GM23338 (cell line): ENCODE results near the gene B4GALT6. TPM values are rescaled to one million over a fixed set of nuclear protein-coding genes. Genes with fewer than 3 reads are reported as not detected.

ENCODE experiments used
- ATAC-seq: fragments of 200-7000 bp; cut with Tn5 transposase; 3 replicates; pipeline ENCODE4 v1.9.1; 2020
- DNase-seq: peaks from one replicate; pipeline ENCODE4 v3.0.0-alpha.2; 2015; ENCODE audit warnings: low spot score
- H2AFZ ChIP-seq: fragments of 200-600 bp; sonication (generic); 2 replicates; pipeline ENCODE4 v1.8.0; 2016; ENCODE audit warnings: antibody characterized with exemption, mild to moderate bottlenecking, moderate library complexity
- H3F3A ChIP-seq: fragments of 200-600 bp; sonication (generic); replicated peaks from 2 replicates; pipeline ENCODE4 v1.8.0; 2017; ENCODE audit warnings: antibody characterized with exemption, mixed run types, low read depth
- H3K27ac ChIP-seq: fragments of 200-600 bp; sonication (generic); 2 replicates; pipeline ENCODE4 v1.6.1; 2016; ENCODE audit warnings: low read depth
- H3K27me3 ChIP-seq: fragments of 200-600 bp; sonication (generic); 2 replicates; pipeline ENCODE4 v1.8.0; 2016; ENCODE audit warnings: mild to moderate bottlenecking, mixed run types, moderate library complexity; ENCODE audit not compliant: insufficient read depth
- H3K36me3 ChIP-seq: fragments of 200-600 bp; sonication (generic); 2 replicates; pipeline ENCODE4 v1.8.0; 2016; ENCODE audit warnings: mild to moderate bottlenecking; ENCODE audit not compliant: insufficient read depth
- H3K4me1 ChIP-seq: fragments of 200-600 bp; sonication (generic); 2 replicates; pipeline ENCODE4 v1.8.0; 2016; ENCODE audit warnings: mild to moderate bottlenecking, moderate library complexity; ENCODE audit not compliant: insufficient read depth
- H3K4me2 ChIP-seq: fragments of 200-600 bp; sonication (generic); 2 replicates; pipeline ENCODE4 v1.7.1; 2017; ENCODE audit warnings: mixed run types
- H3K4me3 ChIP-seq: fragments of 200-600 bp; sonication (generic); 2 replicates; pipeline ENCODE4 v1.6.1; 2016; ENCODE audit warnings: mixed run types
- H3K79me2 ChIP-seq: fragments of 200-600 bp; sonication (generic); replicated peaks from 2 replicates; pipeline ENCODE4 v1.8.0; 2017; ENCODE audit warnings: mild to moderate bottlenecking; ENCODE audit not compliant: insufficient read depth
- H3K9me2 ChIP-seq: fragments of 200-600 bp; sonication (generic); 2 replicates; pipeline ENCODE4 v1.8.0; 2017; ENCODE audit not compliant: insufficient read depth
- H4K20me1 ChIP-seq: fragments of 200-600 bp; sonication (generic); replicated peaks from 2 replicates; pipeline ENCODE4 v1.8.0; 2017; ENCODE audit warnings: mild to moderate bottlenecking; ENCODE audit not compliant: insufficient read depth
- H3K27ac Mint-ChIP-seq: 2 replicates; pipeline ENCODE4 v1.8.0; 2020; ENCODE audit warnings: inconsistent platforms, mild to moderate bottlenecking, moderate library complexity, mixed read lengths
- H3K27me3 Mint-ChIP-seq: 3 replicates; pipeline ENCODE4 v1.8.0; 2022; ENCODE audit warnings: low read depth, mild to moderate bottlenecking, moderate library complexity, mixed read lengths, inconsistent platforms; ENCODE audit not compliant: insufficient read depth, poor library complexity
- H3K36me3 Mint-ChIP-seq: 3 replicates; pipeline ENCODE4 v1.8.0; 2021; ENCODE audit warnings: low read depth, mild to moderate bottlenecking, inconsistent platforms, moderate library complexity, mixed read lengths
- H3K4me1 Mint-ChIP-seq: 3 replicates; pipeline ENCODE4 v1.8.0; 2020; ENCODE audit warnings: mild to moderate bottlenecking, inconsistent platforms, mixed read lengths
- H3K4me3 Mint-ChIP-seq: 3 replicates; pipeline ENCODE4 v1.8.0; 2021; ENCODE audit warnings: moderate library complexity, mild to moderate bottlenecking, inconsistent platforms, mixed read lengths
- H3K9me3 Mint-ChIP-seq: 3 replicates; pipeline ENCODE4 v1.8.0; 2020; ENCODE audit warnings: moderate library complexity, mild to moderate bottlenecking, inconsistent platforms, mixed read lengths
- CREB1 ChIP-seq: fragments of 250-450 bp; sonication (Bioruptor Pico); IDR thresholded peaks from 2 replicates; pipeline ENCODE4 v1.5.0; 2020; ENCODE audit warnings: low read depth, mild to moderate bottlenecking, moderate library complexity
- CTCF ChIP-seq, 2 experiments: fragments of 200-600 bp in 1 of 2; sonication (generic) in 1 of 2; conservative IDR thresholded peaks; 2 replicates each; pipeline versions ENCODE4 v1.5.1 to v1.6.1; 2016 to 2017; ENCODE audit warnings: antibody characterized with exemption in 2 of 2, low read depth in 2 of 2, mild to moderate bottlenecking in 2 of 2, moderate library complexity in 1 of 2
- ETS1 ChIP-seq: IDR thresholded peaks from 2 replicates; pipeline ENCODE4 v1.6.1; 2016; ENCODE audit warnings: antibody characterized with exemption
- EZH2 ChIP-seq: fragments of 200-600 bp; sonication (generic); IDR thresholded peaks from one replicate; pipeline ENCODE4 v1.8.0; 2017; ENCODE audit warnings: antibody characterized with exemption, mild to moderate bottlenecking, low read depth; ENCODE audit not compliant: unreplicated experiment
- EZH2phosphoT487 ChIP-seq: fragments of 200-600 bp; sonication (generic); IDR thresholded peaks from one replicate; pipeline ENCODE4 v1.8.1; 2018; ENCODE audit warnings: antibody characterized with exemption; ENCODE audit not compliant: unreplicated experiment
- JUNB ChIP-seq: IDR thresholded peaks from one replicate; pipeline ENCODE4 v1.6.1; 2016; ENCODE audit warnings: antibody characterized with exemption; ENCODE audit not compliant: unreplicated experiment
- NANOG ChIP-seq: IDR thresholded peaks from 2 replicates; pipeline ENCODE4 v1.6.1; 2016; ENCODE audit warnings: antibody characterized with exemption, borderline replicate concordance
- POLR2AphosphoS5 ChIP-seq: IDR thresholded peaks from 2 replicates; pipeline ENCODE4 v1.6.1; 2016; ENCODE audit warnings: antibody characterized with exemption, low read depth
- REST ChIP-seq: IDR thresholded peaks from one replicate; pipeline ENCODE4 v1.6.1; 2018; ENCODE audit warnings: antibody characterized with exemption; ENCODE audit not compliant: unreplicated experiment
- STAT1 ChIP-seq: IDR thresholded peaks from one replicate; pipeline ENCODE4 v1.6.1; 2016; ENCODE audit warnings: antibody characterized with exemption; ENCODE audit not compliant: unreplicated experiment
- ZNF114 ChIP-seq: fragments of 250-450 bp; sonication (Bioruptor Pico); IDR thresholded peaks from 2 replicates; pipeline ENCODE4 v1.5.0; 2020; ENCODE audit warnings: mild to moderate bottlenecking, moderate library complexity
- ZNF331 ChIP-seq: fragments of 250-450 bp; sonication (Bioruptor Pico); IDR thresholded peaks from 2 replicates; pipeline ENCODE4 v1.5.0; 2020; ENCODE audit warnings: low read depth, mild to moderate bottlenecking, moderate library complexity
- ZNF462 ChIP-seq: fragments of 250-450 bp; sonication (Bioruptor Pico); IDR thresholded peaks from 2 replicates; pipeline ENCODE4 v1.5.0; 2020; ENCODE audit warnings: mild to moderate bottlenecking, moderate library complexity
- polyA plus RNA-seq: library from polyadenylated mRNA; unstranded; fragments of >200 nt; fragmentation: Nextera tagmentation; extraction: Ambion mirVana; gene quantifications from 2 replicates; pipeline ENCODE4 v1.2.1, GENCODE V29; 2016
- total RNA-seq: library from RNA; depleted of rRNA; stranded (reverse); fragments of >200 nt; shearing (Covaris generic); gene quantifications from 2 replicates; pipeline ENCODE4 v1.2.3, GENCODE V29; 2014

The B4GALT6 gene
- total and polyA plus RNA-seq, 2 experiments from 2014 or later: 14.8 to 33.8 TPM

GRCh38 chr18:31686572-31686971, 2.2 kb upstream of the B4GALT6 start:
- H3K27me3 Mint-ChIP-seq: peaks cover 9% of the 10 kb centered on the region
- Histone ChIP-seq H3K9me2 (no peaks in the 10 kb centered on the region), H3F3A (no peaks in the 10 kb centered on the region; the same call in 1 of the 2 replicates), H3K36me3 (no peaks in the 10 kb centered on the region), H3K4me1 (peaks cover 34% of the 10 kb centered on the region), H3K27me3 (no peaks in the 10 kb centered on the region), H3K4me3 (peak overlapping the region; percentile 73), H3K27ac (no peak overlapping the region), H3K79me2 (peaks cover 26% of the 10 kb centered on the region), H2AFZ (no peak overlapping the region), H3K4me2 (peak overlapping the region; percentile 84), H4K20me1 (0 out of 2 replicates have a peak, but pooled peaks cover 5% of the 10 kb centered on the region)
- H3K4me1 Mint-ChIP-seq: peaks cover 30% of the 10 kb centered on the region
- H3K4me3 Mint-ChIP-seq: peak overlapping the region; percentile 84
- no peak for ATAC-seq
- H3K27ac Mint-ChIP-seq: no peak overlapping the region
- no peaks in the 10 kb centered on the region; the same call in 2 of the 3 replicates for H3K36me3 Mint-ChIP-seq
- TF ChIP-seq ETS1: no peak
- no peak for TF ChIP-seq NANOG
- no peak for TF ChIP-seq EZH2
- no peak for TF ChIP-seq ZNF462 (CRISPR knock-in tag)
- TF ChIP-seq JUNB: no peak
- no peak for TF ChIP-seq STAT1
- no peak for TF ChIP-seq EZH2phosphoT487
- no peak for TF ChIP-seq CTCF (conservative IDR thresholded peaks at IDR 0.05; ENCODE audit: low read depth in 2 of 2)
- TF ChIP-seq ZNF114 (CRISPR knock-in tag): no peak
- TF ChIP-seq CREB1: no peak
- TF ChIP-seq REST: no peak
- TF ChIP-seq ZNF331 (CRISPR knock-in tag): no peak
- no peak for TF ChIP-seq POLR2AphosphoS5
- no peaks in the 10 kb centered on the region; the same call in 1 of the 3 replicates for H3K9me3 Mint-ChIP-seq
- no peak for DNase-seq
